Stimulated activated CD4-positive, alpha-beta T cell treated with anti-CD3 and anti-CD28 coated beads, Interleukin-1b, Interleukin-23, amount 100 ng/mL, for 4 hours (primary cell): ENCODE results near the gene EML1.
A peak's percentile ranks its signal among the peaks of the same experiment; 100 is the strongest.

ENCODE experiments used
- DNase-seq, 2 donors: peaks; one replicate each; pipeline ENCODE4 v3.0.0-alpha.2; 2020; ENCODE audit warnings: low read depth in 2 of 2

The EML1 gene

DNA sequence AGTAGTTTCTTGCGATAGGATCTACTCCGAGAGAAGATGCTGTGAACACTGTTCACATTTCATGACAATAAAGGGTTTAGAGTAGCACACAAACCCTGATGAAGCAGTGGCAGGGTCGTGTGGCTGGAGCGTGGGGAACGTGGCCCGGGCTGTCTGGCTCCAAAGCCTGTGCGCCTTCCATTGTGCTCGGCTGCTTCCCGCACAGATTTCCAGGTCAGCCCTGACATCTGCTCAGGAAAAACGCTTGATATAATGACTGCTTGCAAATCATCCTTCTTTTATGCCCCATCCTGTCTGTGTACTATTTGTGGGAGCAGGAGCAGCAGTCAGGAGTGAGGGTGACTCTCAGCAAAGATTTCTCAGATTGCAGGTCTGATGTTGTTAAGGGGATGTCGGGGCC, 78.6 kb downstream of the EML1 start:
- no peak for DNase-seq

DNA sequence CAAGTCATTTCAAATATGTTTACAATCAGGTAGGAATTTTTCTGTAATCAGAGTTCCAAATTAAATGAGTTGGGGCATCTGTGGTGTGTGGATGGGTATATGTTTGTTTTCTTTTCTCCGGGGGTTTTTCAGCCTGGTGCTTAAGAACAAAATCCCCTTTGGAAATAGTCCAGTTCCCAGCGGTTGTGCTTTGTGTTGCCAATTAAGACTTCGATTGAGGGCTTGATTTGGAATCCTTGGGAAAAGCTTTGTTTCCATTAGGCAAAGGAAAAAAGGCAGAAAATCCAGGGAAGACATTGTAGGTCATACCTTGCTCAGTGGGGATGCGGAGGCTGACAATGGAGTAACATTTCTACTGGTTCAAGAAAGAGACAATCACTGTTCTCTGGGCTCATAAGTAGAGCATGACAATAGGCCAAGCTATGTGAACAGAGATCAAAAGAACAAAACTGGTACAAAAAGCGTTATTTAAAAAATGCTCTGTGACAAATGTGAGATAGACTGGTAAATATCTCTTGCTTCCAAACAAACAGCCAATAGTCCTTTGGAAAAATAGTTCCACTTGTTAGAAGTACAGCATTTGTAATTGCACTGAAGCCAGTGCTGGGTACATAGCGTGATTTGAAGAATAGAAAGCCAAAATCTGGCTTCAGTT, 79.7 kb downstream of the EML1 start:
- DNase-seq, result no peak

DNA sequence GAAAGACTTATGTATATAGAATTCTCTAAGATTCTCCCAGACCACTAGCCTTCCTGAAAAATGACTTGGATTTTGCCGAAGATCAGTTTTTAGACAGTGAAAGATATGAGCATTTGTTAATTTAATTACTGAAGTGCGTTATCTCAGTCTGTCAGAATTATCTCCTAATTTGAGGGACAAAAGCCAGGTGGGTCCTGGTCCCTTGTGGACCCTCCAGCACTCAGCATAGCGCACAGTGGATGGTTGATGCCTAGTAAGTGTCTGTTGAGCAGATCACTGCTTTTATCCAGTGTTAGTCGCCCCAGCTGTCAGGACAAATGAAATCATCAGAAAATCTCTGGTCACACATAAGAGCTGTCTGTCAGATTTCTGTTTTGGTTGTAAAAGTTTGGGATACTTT, 80.4 kb downstream of the EML1 start:
- no peak for DNase-seq

DNA sequence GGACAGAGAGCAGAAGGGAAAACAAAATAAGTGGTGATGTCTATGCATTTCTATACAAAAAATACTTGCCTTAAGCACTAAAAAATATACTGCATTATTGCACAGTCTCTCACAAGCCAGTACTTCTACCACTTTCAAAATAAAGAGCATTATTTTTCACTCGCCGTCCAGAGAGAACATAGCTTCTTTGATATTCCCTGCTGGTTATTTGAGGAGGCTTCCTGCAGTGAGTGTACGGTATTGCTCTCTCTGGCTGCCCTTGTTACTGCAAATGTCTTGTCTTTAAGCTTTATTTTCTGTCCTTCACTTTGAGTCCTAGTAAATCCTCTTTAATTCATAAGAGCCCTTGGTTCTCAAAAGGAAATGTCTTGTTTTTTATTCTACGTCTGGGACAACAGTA, 81.1 kb downstream of the EML1 start:
- DNase-seq, result no peak

DNA sequence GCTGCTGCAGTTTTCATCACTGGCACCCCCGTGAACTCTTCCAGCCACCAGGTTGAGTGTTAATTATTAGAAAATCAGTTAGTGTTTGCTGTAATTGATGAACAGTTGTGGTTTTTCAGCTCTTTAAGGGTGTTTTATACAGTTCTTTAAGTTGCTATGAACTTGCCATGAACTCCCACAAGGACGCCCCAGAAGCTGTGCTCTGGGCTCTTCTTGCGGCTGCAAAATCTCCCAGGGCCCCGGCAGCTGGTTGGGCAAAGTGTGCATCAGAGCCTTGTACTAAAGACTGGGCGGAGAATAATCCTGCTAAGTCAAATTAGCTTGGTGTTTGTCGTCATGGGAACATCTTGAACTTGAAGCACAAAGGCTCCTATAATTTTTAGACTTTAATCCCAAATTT, 82.2 kb downstream of the EML1 start:
- no peak for DNase-seq

DNA sequence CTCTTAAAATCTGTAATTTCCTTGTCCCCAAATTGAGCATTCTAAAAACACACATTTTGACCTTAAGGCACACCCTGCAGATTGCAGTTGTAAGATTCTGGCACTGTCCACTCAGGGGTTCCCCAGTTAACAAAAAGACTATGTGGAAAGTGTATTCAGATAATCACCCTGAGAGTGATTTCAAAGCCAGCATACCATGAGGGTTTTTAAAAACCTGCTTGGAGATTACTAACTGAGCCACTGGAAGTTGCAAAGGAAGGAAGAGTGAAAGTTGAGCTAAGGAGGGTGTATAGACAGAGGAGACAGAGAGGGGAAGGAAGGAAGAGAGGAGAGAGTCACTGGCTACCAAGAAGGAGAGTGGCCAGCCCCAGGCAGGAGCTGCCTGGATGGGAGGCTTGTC, 82.6 kb downstream of the EML1 start:
- no peak for DNase-seq

DNA sequence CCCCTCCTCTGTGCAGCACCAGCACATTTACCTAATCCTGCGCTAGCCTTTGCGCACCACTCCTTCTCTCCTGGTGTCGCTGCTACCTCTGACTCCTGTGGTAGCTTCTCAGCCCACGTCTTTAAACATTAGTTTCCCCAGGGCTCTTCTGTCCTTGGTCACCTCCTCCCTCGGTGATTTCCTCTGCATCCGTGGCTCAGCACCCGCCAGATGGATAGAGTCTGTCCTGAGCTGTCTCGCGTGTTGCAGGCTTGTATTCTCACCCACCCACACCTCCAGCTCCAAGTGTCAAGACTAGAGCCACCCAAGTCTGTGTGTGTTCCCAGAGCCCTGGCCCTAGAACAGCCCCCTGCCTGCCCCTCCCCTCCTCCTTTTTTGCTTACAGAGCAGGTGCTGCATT, 83.2 kb downstream of the EML1 start:
- no peak for DNase-seq

DNA sequence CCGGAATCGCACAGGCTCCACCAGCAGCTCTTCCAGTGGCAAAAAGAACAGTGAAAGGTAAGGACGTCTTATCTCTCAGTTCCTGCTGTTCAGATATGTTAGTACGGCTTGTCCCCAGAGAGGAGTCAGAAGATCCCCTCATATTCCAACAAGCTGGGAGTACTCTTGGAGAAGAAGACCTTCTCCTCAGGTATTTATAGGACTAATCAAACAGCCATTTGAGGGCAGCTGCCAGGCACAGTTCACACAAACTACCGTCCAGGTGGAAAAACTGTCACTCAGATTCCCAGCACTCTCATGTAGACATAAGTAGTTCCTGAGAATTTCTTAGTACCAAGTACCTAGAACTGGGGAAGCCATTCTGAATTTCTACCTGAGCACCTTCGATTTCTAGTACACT, 85.3 kb downstream of the EML1 start:
- DNase-seq, result no peak

DNA sequence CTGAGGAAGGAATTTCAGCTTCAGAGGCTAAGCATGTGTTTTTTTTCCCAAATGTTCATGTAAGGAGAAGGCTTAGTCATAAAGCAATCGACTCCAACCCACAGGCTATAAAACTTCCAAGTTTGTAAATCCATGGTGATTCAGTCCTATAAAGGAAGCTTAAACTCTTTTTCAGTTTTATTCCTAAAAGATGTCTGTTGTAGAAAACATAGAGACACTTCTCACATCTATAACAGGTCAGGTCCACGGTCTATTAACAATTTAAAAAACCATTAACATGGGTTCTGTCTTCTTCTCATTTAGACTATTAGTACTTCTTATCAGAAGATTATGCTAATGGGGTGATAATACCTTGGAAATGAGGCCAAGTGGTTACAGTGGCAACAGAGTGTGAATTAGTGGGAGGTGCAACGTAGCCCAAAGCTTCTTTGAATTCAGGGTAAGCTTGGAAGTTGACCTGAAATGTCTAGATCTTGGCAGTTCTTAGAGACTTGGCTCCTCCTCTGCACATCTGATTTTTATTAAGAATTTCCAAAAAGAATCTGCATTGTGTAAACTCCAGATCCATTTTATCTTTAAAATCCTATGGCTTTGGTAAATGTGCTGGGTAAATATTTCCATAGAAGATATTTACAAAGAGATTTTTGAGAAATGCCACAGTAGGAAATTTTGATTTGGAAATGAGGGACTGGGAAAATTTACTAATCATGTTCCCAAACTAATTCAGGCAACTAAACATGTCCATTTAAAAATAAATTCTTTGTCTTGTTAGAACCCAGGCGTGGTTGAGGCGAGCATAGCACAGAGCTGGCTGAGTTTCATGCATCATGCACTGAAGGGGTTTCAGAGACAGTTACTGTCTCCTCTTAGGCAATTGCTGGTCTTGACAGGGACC, 86.4 kb downstream of the EML1 start:
- no peak for DNase-seq

DNA sequence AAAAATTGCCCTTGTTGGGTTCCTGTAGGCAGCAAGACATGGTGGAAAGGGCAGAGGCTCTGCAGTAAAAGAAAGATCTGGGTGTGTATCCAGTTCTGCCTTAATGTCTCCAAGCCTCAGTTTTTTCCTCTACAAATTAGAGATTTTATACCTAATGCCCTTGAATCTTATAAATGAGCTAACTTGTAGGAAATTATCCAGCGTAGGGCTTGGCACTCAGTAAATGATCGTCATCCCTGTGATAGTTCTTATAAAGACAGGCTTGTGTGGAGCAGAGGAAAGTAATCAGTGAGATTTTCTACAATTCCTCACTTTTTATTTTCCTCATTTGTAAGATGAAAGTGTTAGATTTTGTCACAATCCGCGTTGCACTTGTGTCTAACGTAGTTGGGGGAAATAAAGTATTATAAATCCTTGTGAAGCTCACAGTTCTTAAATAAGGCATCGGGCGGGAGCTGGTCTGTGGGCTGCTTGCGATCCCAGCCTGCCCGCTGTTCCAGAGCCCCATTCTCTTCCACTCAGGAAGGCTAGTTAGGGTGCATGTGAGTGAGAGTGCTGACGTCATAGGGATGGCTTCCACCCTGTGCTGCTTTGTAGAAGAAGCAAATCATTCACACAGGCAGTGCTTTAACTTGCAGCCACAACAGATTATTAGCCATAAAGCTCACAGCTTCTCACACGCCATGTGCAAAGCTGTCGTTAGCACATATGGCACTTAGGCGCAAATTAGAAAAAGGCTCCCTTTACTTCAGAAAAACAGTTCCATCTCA, 87.6 kb downstream of the EML1 start:
- no peak for DNase-seq

DNA sequence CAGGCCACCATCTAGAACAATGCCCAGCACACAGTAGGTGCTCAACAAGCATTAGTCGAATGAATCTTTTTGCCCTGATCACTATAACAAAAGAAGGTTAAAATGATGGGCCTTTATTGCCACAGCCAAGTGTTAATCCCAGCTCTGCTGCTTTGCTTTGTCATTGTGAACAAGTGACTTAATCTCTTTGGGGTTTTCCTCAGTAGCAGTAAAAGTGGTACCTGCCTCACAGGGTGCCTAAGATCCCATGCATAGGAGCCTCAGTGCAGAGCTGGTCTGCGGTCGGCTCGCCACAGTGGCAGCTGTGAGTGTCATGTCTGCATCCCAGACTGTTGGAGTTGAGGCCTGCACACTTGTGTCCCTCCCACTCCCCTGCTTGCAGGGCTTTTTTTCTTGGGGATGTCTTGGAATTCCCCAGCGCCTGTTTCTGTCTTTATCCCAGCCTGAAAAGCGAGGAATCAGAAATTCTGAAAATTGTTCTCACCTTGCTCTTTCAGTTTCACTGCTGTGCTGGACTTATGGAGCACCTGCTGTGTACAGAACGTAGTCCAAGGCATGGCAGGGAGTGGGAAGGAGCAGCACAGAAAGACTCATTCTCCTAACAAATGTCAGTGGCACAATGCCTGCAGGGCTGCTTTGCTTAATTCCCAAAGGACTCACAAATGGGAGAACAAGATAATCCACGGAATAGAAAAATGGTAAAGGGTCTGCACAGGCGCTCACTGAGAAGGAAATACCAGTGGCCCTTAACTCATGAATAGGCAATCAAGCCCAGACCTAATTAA, 90.8 kb downstream of the EML1 start:
- DNase-seq, result no peak

DNA sequence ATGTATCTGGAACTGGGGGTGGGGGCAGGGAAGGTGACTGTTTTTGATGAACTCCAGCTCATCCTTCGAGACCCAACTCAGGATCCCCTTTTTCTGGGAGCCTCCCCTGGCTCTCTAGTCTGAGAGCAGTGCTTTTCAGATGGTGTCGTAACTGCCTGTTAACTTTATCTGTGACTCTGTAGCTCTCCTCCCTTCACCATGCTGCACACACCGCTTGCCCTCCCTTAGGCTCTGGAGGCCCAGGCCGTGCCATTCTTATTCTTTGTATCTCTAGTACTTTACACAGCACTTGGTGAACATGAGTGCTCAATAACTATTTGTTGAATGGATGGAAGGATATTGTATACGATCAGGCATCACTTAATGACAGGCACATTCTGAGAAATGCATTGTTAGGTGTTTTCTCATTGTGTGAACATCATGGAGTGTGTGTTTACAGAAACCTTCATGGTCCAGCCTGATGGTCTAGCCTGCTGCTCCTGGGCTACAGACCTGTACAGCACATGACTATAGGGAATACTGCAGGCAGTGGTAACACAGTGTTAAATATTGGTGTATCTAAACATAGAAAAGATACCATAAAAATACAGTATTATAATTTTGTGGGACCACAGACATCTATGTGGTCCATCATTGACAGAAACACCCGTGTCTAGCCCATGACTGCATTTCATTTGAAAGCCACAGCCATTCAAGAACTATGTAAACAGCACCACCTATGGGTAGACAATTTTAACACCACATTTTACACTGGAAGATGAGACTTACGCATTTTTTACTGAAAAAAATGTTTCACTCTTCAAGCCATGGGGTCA, 91.8 kb downstream of the EML1 start:
- DNase-seq, result peak in 1 of 2 donors; percentile 11

DNA sequence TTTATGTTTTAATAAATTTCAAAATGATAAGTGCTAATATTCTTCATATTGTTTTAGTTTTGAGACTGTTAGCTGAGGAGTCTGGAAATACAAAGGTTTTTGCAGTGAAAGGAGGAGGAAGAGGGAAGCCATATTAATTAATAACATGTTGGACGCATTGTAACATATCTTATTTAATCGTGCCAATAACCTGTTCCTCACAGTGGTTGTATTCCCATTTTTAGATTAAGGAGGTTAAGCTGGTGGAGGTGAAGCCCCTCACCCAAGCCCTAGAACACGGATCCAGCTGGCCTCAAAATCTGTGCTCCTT, 92.4 kb downstream of the EML1 start:
- no peak for DNase-seq

DNA sequence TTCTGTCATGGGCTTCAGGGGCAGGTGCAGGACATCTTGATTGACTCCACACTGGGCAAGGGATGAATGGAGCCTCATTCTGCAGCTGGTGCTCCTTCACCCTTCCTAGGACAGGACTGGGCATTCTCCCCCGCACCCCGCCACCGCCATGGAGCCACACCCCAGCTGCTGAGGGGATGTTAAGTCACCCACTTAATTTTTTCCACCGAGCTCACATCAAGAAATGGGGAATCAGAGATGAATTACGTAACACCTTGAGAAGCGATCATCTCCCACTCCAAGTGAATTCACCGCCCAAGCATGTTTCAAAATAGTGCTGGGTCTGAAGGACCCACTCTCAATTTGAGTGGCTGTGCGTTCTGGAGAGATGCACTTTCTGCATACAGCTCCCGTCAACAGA, 94.2 kb downstream of the EML1 start:
- DNase-seq, result no peak

DNA sequence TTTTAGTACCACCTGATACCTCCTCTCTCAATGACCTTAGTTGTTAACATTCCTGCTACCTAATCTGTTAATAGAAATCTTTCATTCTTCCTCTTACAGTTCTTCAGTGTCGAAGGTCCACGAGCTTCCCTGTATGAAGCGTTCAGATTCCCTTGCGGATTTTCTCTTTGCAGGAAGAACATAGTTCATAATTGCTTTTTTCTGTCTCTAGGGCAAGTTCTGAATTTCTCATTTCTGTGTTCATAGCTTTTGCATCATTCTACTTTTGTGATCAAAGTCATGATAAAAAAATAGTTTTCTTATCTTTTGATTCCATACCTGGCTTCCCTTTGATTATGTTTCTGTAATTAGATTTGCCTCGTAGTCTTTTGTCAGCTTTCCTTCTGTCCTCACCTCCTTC, 94.9 kb downstream of the EML1 start:
- no peak for DNase-seq

DNA sequence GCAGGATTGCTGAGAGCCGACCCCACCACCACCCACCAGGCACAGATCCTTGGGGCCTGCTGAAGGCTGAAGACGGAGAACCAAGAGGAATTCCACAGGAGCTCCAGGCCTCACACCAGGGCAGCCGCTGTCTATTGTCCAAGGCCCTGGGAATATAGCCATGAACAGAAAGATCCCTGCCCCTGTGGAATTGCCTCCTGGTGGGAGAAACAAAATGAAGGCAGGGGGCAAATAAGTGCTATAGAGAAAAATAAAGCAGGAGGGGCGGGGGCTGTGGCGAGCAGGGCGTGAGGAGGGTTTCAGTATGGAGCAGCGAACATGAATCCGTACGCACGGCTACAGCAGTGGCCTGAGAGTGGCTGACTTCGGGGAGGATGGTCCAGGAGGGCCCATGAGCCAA, 96.1 kb downstream of the EML1 start:
- DNase-seq, result no peak

DNA sequence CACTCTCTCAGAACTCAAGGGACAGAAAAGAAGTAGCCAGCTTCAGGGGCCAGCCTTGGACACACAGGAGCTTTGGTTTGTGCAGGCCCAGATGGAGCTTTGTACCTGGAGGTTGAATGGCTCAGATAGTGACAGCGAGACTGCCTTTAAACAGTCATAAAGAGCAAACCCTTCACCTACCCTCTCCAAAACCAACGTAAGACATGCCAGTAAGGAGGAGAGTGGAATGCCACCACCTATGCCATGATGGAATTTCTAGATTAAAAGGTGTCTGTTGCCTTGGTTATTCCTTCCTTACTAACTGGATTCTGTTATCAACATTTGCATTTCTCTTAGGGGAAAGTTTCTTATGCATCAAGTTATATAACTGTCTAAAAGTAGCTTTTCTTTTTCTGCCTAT, 98.1 kb downstream of the EML1 start:
- DNase-seq, result no peak

DNA sequence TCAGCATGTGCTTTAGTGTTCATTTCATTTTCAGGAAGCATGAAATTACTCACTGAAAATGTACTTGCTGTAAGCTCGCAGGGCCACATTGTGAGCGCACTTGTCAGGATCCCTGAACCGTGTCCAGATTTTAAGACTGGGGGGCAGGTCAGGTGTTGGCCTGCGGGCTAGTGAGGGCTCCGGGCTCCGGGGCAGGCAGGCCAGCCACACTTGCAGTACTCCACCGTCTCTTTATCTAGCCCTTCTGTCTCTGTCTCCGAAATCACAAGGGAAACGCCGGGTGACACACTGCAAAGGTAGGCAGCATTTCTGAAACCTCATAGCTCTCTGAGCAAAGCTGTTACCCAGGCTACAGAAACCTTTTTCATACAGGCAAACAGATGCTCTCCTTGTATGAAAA, 98.7 kb downstream of the EML1 start:
- DNase-seq, result no peak

DNA sequence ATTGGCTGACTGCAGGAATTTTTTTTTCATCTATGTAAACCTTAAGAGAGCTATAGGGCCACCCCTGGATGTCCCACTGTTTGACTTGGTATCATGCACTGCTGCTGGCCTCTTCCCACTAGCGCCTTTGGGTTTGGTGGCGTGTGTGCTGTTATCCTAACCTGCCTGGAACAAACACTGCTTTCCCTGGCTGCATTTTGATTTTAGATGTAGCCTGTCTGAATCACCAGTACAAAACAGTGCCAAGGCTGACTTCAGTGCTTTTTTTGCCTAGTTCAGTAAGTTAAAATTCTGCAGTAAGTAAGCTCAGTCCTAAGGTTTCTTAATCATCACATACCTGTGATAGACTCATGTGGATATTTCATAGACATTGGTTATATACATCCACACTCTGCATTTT, 99.2 kb downstream of the EML1 start:
- no peak for DNase-seq

DNA sequence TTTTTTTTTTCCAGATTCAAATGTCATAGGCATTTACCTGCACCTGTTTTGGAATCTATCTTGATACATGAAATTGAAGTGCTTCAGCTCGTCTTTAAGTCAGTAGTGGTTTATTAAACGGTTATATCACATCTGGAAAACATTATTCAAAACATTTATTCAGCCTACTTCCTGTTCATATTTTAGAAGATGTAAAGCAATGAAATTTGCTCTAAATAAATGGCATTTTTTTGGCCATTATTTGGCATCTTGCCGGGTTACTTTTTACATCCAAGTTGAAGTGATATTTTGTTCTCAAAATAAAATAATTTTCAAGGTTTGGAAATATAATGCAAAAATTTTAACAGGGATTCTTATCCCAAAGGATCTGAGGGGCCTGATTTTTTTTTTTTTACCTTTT, 103.1 kb downstream of the EML1 start:
- DNase-seq, result no peak

DNA sequence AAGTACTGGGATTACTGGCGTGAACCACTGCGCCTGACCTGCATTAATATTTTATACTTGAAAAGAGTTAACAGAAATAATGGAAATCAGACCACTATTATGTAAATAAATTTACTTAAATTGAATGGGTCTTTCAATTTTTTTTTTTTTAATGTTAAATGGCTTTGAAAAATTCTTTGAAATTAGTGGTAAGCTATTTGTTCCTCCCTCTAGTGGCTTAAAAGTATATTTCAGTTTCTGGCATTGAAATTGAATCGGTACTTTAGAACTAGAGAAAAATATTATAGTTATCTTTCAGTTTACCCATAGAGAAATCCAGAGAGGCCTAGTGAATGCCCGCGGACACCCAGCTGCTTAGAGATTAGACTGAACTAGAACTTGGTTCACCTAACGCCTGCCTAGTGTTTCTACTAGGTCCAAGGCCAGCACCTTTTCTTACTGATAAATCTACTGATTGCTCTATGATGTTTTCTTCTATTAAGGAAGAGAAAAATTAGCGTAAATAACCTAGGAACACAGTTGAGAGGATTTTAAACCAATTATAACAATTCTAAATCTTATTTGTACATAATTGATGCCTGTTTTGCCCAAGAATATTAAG, 106.5 kb downstream of the EML1 start:
- no peak for DNase-seq
